Stimulated activated CD4-positive, alpha-beta T cell treated with anti-CD3 and anti-CD28 coated beads, Interleukin-4, amount 100 ng/mL, for 24 hours (primary cell): Measurements from ENCODE around the gene ROBO2.
"Not testable (repeated sequence)": the region's sequence is repeated elsewhere in the genome, so short reads cannot be mapped to it uniquely, and the experiment has no call there.

Experiments
- DNase-seq: peaks from one replicate; pipeline ENCODE4 v3.0.0-alpha.2; 2020

Gene ROBO2

DNA sequence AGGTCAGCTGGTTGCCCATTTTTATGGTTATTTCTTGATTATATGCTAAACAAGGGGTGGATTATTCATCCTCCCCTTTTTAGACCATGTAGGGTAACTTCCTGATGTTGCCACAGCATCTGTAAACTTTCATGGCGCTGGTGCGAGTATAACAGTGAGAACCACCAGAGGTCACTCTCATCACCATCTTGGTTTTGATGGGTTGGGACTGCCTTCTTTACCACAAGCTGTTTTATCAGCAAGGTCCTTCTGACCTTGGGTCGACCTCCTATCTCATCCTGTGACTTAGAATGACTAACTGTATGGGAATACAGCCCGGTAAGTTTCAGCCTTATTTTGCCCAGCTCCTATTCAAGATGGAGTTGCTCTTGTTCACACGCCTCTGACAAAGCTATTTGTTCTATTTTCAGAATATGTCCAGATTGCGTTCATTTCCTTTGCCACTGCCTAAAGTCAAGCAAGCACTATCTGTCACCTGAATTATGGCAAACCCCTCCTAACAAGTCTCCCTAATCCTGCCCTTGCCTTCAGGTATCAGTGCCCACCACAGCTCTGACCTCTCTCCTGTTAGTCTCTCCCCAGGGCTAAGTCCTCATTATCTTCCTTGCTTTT is 308.5 kb downstream of the ROBO2 start:
- DNase-seq: no peak

DNA sequence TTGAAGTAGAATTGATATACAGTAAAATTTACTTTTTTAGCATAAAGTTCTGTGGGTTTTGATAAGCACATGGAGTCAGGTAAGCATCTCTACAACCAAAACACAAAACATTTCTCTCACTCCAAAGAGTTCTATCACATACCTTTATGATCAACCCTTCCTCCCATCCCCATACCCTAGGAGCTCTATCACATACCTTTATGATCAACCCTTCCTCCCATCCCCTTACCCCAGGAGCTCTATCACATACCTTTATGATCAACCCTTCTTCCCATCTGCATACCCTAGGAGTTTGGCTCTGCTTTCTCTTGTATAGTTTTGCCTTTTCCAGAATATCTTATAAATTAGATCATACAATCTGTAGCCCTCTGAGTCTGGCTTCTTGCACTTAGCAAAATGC is 315.1 kb downstream of the ROBO2 start:
- DNase-seq: no peak

DNA sequence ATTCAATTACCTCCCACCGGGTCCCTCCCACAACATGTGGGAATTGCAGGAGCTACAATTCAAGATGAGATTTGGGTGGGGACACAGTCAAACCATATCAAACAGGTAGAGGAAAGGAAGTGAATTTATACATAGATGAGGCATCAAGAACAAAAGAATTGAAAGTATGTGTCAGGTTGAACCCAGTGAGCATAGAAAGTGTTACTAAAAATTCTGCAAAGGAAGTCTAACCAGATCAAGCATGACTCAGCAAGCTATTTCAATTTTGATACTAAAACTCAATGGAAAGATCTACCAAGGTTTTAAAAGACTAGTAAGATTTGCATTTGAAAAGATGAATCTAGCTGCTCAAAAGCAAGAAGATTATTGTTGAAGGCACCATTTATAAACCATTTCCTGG is 323.0 kb downstream of the ROBO2 start:
- DNase-seq: no peak

DNA sequence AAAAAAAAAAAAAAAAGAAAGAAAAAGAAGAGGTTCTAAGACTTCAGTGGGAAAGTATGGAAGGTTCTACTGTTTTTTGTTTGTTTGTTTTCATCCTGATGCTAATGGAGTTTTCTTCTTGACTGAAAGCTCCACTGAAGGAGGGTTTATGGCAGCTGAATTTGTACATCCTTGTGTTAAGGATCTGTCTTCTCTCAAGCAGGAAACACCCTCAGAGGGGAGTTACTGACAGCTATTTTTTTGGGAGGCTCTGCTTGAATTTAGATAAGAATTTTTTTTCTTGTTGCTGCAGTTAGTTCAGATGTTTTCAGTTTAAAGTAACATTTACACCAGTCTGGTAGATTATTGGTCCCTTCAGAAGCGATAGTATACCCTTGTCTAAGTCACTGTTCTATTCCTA is 325.3 kb downstream of the ROBO2 start:
- no peak for DNase-seq

DNA sequence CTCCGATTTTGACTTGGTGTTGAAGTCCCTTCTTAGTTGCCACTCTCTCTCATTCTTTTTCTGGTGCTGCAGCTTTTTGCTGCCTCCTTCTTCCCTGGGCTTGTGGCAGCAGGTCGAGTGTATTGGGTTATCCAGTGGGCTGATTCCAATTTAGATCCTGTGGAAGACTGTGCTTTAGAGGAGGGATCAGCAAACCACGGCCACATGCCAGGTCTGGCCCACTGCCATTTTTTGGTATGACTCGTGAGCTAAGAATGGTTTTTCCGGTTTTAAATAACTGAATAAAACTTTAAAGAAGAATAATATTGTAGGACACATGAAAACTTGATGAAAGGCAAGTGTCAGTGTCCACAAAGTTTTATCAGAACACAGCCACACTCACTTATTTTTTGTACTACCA is 330.5 kb downstream of the ROBO2 start:
- no peak for DNase-seq

DNA sequence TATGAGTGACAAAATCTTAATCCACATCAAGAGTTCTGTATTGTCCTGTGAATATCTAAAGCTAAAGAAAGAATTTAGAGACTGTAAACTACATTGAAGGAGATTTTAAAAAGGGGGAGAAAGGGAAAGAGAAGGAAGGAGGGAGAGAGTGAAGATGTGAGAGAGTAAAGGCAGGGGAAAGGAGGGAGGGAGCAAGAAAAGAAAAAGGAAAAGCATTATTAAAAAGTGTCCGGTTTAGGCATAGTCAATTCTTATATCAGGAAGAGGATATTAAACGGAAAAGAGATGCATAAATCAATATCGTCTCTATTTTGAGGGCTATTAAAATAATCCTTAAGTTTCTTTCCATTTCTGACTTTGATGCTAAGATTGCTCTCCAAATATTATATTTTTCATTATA is 332.1 kb downstream of the ROBO2 start:
- DNase-seq: no peak

DNA sequence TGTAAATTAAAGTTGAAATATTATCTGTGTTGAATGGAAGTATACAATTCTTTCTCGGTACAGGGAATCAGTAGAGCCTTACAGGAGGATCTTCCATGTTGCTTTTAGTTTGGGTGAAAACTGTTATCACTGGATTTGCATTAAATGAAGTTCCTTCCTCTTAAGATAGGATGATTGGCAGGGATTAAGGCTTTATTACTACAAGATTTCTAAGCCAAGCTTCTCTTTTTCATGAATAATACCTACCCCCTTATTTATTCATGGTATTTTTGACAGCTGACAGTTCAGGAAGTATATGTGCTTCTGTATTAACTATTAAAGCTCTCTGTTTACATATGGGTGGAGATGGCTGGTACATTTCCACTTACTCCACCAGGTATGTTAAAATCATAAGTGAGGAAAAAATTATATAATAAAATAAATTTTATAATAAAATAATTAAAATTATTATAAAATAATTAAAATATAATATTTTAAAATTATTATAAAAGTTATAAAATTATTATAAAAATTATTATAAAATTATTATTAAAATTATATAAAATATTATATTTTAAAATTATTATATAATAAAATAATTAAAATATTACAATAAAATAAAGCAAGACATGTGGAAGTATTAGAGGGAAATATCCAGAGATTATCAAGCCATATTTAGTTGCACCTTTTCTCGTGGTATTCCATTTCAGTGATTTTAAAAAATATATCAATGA is 332.9 kb downstream of the ROBO2 start:
- DNase-seq: no peak

DNA sequence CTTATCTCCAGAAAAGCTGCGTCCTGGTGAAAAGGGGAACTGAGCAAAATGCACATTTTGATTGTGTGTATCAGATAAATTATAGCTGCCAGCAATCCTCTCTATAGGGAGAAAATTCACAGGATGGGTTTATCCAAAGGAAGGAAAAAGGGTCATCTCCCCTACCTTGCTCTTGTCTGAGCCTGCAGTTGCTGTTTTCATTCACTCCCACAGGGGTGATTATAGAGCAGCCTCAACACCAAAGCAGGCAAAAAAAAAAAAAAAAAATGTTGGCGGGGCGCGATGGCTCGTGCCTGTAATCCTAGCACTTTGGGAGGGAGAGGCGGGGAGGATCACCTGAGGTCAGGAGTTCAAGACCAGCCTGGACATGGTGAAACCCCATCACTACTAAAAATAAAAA is 333.7 kb downstream of the ROBO2 start:
- DNase-seq: no peak

DNA sequence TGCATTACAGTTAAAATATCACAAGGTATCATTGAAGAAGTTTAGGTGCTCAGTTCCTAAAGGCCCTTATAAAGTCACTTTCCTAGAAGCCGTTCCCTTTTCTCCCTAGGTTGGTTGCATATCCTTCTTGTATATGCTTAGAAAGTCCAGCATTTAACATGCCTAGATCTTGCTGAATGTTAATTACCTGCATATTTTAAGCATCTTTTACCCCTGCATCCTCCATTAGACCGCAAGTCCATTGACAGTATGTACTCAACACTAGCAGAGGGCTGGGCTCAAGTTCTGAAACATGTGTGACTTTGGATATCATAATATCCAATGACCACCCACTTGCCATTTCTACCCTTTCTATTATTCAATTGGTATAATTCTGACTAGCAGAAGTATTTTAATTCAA is 336.6 kb downstream of the ROBO2 start:
- DNase-seq: no peak

DNA sequence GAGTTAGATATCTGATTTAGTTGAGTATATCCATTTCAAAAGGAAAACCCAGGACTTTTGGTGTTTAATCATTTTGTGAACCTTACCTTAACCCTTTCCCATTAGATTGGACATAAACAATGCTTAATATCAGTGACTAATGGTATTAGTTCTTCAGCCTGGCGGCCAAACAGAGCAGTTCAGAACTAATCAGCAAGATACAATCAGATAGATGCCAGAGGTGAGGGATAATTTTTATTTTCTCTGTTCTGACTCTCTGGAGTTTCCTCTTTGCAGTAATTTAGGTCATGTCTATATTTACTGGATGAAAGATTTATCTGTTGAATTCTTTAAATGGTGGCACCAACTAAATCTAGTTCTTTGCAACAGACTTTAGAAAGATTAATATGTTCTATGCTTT is 337.8 kb downstream of the ROBO2 start:
- DNase-seq: no peak

DNA sequence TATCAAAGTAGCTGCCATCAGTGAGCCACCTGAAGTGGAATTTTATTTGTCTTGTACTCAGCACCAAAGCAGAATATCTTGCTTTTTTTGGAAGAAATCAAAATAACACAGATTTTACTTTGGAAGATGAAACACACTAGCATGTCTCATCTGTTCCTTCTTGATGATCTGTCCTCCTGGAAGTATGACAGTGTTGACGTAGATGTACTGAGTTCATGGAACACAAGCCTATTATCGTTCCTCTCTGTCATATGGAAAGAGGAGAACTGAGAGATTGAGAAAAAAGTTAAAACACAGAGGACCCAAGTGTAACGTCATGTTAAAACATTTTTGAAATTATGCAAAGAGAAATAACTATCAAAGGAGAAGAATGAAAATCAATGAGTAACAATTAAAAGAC is 340.2 kb downstream of the ROBO2 start:
- no peak for DNase-seq

DNA sequence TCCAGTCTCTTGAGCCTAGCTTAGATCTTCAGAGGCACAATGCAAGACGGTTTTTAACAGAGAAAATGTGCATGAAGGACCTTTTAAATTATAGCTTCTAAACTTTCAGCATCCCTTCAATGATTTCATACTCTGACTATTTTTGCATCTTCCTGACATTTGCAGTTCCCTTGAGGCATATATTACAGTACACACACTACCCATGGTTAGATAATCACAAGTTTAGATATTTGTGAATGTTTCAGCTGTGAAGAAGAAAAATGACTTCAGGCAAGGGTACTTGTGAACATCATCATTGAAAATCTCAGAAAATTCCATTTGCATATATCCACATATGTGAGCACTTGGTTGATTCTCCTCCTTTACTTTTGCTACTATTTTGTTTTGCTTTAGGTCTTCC is 341.5 kb downstream of the ROBO2 start:
- DNase-seq: no peak

DNA sequence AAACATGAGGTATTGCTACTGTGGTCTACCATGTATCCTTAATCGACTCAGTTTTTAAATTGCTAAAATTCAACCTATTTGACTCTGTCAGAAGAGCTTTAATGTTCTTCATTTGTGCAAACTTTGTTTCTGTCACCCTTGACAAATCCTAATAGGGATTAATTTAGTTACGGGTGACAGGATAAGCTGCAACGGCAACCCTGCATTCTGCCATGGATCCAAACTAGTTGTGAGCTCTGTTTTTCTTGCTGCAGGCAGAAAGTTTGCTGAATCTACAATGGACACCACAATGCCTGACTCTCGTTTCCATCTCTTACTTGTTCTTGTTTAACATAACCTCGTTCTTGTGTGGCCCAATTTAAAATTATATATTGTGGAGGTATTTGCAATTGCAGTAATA is 352.3 kb downstream of the ROBO2 start:
- no peak for DNase-seq

DNA sequence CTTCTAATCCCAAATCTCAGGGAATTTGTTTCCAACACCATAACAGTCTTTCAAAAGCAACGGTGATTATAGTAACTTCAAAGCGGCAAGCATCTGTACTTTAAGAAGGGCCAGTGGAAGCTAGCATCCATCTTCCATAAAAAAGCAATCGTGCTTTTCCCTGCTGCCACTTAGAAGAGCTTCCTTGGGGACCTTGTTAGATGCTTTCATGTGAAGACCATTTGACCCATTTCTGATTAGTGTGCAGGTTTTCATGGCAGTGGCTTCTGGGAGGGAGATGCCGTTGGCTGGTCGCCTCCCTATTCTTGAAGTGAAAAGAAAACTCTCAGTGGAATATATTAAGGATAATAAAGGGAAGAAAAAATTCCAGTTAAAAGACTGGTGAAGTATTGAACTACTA is 354.1 kb downstream of the ROBO2 start:
- no peak for DNase-seq

DNA sequence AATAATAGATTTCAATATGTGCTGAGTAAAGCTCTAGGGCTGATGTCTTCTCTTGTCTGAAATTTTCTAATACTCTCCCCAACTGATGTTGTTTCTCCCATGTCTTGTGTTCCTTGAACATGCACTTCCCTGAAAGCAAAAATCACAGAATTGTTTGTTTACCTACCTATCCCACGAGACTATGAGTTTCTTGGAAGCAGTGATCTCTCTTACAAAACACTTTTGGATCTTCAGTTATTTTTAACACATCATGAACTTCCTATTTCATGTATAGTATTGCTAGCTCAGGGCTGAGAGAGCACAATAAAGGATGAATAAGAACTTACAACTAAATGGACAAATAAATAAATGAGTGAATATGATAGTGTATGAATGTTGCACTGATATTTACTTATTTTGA is 365.0 kb downstream of the ROBO2 start:
- no peak for DNase-seq

DNA sequence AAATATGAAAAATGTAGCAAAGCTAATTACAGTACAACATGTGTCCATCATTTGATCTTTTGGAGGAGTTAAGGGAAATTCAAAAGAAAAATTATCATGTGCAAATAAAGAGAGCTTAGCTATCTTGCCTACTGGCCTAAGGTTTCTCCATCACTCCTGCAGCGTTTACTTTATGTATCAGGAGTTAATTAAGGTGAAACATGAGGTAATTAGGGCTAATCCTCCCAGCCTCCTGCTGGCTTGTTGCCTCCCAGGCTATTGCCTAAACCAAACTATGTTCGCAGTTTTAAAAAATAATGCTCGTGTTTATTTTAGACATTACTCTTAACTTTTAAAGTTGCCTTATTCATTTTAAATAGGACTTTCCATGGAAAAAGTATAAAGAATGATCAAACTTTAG is 367.5 kb downstream of the ROBO2 start:
- no peak for DNase-seq

DNA sequence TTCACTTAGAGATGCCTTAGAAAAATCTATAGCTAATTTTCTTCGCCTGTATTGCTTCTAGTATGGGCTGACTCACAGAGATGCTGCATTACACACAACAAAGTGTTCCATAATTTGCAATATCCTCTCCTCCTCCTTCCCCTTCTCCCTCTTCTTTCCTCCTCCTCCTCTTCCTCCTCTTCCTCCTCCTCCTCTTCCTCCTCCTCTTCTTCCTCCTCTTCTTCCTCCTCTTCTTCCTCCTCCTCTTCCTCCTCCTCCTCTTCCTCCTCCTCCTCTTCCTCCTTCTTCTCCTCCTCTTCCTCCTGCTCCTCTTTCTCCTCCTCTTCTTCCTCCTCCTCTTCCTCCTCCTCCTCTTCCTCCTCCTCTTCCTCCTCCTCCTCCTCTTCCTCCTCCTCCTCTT is 370.4 kb downstream of the ROBO2 start:
- not testable (repeated sequence) for DNase-seq

DNA sequence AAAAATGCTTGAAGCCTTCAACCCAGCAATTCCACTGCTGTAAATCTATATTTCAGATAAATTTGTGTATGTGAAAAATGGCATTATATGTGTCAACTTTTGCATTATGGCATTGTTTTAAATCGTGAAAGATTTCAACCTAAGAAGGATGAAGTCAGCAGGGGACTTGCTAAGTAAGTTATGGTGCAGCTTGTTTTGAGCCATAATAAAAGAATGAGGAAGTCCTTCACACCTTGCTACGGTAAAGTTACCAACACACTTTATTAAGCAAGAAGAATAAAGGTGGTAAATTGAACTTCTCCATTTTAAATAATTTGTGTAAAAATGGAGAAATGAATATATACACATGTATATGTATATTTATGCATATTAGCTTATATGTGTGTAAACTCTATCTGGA is 371.4 kb downstream of the ROBO2 start:
- no peak for DNase-seq

DNA sequence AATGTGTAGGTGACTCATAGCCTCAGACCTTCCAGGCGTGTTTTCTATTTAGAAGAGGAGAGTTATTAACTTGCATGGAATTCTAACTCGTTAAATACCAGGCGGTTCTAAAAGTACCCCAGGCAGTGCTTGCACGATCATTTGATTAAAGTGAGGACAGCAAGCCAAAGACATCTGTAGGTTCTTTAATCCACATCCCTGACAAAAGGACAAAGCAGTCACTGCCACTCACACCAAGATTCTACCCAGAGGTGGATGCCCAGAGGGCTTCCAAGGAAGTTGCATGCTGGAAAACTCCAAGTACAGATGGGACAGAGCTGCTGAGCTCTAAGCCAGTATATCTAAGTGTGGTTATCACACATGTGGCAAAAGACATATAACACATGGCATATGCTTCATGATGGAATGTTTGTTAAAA is 372.1 kb downstream of the ROBO2 start:
- DNase-seq: no peak

DNA sequence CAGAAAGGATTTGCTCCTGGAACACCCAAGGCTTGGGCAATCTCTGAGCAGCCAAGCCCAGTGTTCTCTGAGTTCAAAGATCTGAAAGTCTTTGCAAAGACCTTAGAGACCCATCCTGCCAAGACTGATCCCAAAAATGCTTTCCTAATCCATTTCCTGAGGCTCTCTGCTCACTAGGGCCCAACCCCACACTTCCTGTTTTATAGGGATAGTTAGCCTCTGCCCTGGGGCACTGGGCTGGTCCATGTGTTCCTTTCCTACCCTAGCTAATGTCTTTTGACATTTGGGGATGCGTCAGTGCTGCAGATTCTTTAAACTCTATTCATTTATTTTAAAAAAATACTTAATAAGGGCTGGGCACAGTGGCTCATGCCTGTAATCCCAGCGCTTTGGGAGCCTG is 372.7 kb downstream of the ROBO2 start:
- DNase-seq: no peak

DNA sequence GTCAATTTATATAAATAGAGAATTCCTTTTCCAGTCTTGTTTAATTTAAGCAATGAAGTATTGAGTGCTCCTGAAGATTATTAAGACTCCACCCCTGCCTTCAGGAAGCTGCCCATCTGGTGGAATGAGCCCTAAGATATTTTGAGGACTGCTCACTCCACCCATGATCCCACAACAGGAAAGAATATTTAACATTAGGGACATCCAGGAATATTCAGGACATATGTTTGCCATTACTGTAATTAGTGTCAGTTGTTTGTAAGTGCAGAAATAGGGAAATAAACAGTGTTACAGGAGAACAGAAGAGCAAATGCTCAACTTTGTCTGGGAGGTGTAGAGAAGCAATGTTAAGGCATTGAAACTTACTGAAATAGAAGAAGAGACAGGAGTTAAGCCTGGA is 375.0 kb downstream of the ROBO2 start:
- no peak for DNase-seq

DNA sequence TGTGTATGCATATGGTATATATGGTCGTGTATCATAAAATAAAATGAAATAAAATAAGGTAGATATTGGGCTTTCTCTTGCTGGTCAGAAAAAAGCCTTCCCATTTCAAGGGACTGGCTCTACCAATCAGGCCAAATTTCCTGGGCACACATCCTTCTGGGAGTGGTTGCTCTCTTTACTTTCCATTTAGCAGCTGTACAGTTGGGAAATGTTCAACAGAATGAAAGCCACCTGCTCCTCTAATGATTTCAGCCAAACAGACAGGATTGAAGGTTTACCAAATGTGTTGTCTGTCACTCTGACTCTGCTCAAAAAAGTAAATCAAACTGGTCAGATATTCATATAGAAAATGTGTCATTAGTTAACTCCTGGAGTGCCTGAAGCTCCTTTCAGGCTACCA is 380.4 kb downstream of the ROBO2 start:
- DNase-seq: no peak

DNA sequence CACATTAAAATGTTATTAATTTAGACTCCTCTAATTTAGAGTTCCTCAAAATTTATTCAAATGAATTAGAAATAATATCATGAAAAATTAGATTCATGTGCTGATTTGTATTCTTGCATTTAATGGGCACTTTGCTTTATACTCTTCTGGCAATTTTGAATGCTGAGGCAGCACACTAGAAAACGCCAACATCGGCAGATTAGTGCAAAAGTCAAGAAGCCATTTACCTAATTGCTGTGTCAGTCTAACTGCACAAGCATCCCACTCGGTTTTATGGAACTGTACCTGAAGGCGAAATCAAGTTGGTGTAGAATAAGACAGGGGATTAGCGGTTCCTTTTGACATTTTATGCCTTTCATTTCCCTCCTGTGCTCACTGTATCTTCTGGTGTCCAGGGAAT is 382.0 kb downstream of the ROBO2 start:
- no peak for DNase-seq

DNA sequence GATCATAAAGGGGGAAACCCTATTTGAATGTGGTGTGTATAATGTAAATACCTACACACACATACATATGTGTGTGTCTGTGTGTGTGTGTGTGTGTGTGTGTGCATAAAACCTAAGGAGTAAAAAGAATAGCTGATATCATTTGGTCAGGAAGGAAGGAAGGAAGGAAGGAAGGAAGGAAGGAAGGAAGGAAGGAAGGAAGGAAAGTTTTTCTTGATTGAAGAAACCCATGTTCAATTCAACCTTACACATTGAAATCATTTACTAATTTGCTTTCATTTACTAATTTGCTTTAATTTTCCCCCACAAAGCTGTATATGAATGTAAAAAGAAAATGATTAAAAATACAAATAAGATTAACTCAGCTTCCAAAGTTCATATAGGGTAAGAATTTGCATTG is 386.6 kb downstream of the ROBO2 start:
- DNase-seq: no peak

DNA sequence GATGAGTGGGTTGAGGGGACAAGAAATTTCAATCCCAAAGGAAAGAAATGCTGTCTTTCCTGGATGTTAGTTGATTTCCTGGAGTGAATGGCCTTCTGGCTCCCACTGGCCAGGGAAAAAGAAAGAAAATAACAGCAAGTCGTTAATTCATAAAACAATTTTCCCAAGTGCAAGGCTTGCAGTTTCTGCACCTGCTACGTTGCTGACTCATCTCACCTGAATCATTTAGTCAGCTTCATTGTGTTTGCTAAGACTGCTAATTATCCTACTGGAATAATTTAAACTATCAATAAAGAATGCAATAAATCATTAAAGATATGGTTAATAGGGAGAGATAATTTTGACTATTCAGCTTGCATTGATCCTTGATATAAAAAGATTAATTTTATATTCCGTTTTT is 387.6 kb downstream of the ROBO2 start:
- no peak for DNase-seq
